DND-41 (cell line): ENCODE measurements around the gene SRGN.

ENCODE experiments used
- CTCF ChIP-seq: IDR thresholded peaks from 2 replicates; pipeline ENCODE4 v1.5.1; 2012; ENCODE audit warnings: borderline replicate concordance, low read length, moderate library complexity, mild to moderate bottlenecking; ENCODE audit not compliant: poor library complexity, severe bottlenecking; ENCODE audit errors: extremely low read depth
- EZH2 ChIP-seq: IDR thresholded peaks from 3 replicates; pipeline ENCODE4 v1.6.1; 2012; ENCODE audit warnings: borderline replicate concordance, low read depth, mild to moderate bottlenecking, moderate library complexity, low read length, inconsistent platforms; ENCODE audit not compliant: severe bottlenecking

- TF ChIP-seq CTCF (no peak), EZH2 (no peak)
These were observed 35.4 kb downstream of the SRGN start for GRCh38 chr10:69123306-69123746.
